HG02623 (cell line): ENCODE data around the gene COL27A1.

ENCODE experiments used
- ATAC-seq: cut with Tn5 transposase; IDR thresholded peaks from one replicate; pipeline ENCODE4 v1.9.1; 2021; ENCODE audit warnings: moderate library complexity; ENCODE audit not compliant: unreplicated experiment

COL27A1 gene

GRCh38 chr9:114299286-114300152 is 144.2 kb downstream of the COL27A1 start:
- ATAC-seq, result no peak

GRCh38 chr9:114300153-114300845 is 145.0 kb downstream of the COL27A1 start:
- no peak for ATAC-seq

- no peak for ATAC-seq
These were observed 145.8 kb downstream of the COL27A1 start for GRCh38 chr9:114300846-114301797.

- ATAC-seq, result no peak
These were observed 146.6 kb downstream of the COL27A1 start for GRCh38 chr9:114301798-114302565.

- no peak for ATAC-seq
These were observed 147.4 kb downstream of the COL27A1 start for GRCh38 chr9:114302727-114303126.

GRCh38 chr9:114303571-114303970 is 148.2 kb downstream of the COL27A1 start:
- ATAC-seq, result no peak

- ATAC-seq, result no peak
These were observed 148.6 kb downstream of the COL27A1 start for GRCh38 chr9:114303977-114304376.

- ATAC-seq, result no peak
These were observed 149.3 kb downstream of the COL27A1 start for GRCh38 chr9:114304416-114305188.

- no peak for ATAC-seq
These were observed 152.5 kb downstream of the COL27A1 start for GRCh38 chr9:114307899-114308267.

GRCh38 chr9:114308361-114308950 is 153.1 kb downstream of the COL27A1 start:
- ATAC-seq, result no peak

GRCh38 chr9:114309096-114309495 is 153.8 kb downstream of the COL27A1 start:
- no peak for ATAC-seq

GRCh38 chr9:114310471-114311450 is 155.4 kb downstream of the COL27A1 start:
- no peak for ATAC-seq

- no peak for ATAC-seq
These were observed 156.5 kb downstream of the COL27A1 start for GRCh38 chr9:114311571-114312512.

GRCh38 chr9:114312513-114312875 is 157.2 kb downstream of the COL27A1 start:
- no peak for ATAC-seq

GRCh38 chr9:114313186-114313585 is 157.8 kb downstream of the COL27A1 start:
- no peak for ATAC-seq

GRCh38 chr9:114314256-114314867 is 159.0 kb downstream of the COL27A1 start:
- ATAC-seq, result no peak
